ENCODE results near the gene FAM222A.

DNA sequence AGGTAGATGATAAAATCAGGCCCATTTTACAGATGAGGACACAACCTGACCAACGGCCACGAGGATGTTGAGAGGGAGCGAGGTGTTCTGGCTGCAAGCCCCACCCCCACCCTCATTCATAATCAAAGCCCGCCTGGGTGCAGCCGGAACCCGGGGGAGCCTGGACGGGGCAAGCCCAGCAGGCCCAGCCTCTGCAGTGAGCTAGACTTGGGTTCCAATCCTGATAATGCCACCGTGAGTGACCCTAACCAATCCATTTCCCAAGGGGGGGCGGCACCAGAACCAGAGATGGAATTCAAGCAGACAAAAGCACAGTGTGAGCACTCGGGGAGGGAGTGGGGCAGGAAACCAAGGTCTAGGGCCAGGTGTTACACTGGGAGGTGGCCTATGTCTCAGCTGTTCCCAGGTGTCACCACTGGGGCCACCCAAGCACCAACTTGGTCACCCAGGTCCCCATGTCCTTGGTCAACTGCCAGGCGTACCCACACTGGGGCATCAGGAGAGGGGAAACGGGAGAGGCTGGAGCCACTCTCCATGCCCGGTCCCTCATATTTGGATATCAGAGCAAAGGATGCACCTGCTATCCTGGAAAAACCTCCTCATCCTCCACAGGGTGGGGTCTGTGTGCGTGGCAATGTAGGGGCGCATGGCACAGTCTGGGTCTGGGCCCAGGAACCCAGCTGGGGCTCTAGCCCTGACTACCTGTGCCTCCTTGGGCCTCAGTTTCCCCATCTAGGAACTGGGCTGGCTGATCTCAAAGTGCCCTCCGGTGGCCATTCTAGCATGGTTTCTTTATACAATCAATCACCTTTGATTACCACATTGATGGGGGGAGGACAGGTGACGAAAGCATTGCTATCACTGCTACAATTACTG, 58.4 kb downstream of the FAM222A start:
- TF ChIP-seq, protein P1, sequence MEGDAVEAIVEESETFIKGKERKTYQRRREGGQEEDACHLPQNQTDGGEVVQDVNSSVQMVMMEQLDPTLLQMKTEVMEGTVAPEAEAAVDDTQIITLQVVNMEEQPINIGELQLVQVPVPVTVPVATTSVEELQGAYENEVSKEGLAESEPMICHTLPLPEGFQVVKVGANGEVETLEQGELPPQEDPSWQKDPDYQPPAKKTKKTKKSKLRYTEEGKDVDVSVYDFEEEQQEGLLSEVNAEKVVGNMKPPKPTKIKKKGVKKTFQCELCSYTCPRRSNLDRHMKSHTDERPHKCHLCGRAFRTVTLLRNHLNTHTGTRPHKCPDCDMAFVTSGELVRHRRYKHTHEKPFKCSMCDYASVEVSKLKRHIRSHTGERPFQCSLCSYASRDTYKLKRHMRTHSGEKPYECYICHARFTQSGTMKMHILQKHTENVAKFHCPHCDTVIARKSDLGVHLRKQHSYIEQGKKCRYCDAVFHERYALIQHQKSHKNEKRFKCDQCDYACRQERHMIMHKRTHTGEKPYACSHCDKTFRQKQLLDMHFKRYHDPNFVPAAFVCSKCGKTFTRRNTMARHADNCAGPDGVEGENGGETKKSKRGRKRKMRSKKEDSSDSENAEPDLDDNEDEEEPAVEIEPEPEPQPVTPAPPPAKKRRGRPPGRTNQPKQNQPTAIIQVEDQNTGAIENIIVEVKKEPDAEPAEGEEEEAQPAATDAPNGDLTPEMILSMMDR (IDR thresholded peaks at IDR 0.05) = no peak
- TF ChIP-seq POLR2A (IDR thresholded peaks at IDR 0.05) (no peak), POLR2AphosphoS5 (IDR thresholded peaks at IDR 0.05) (no peak), EP300 (IDR thresholded peaks at IDR 0.05; ENCODE audit: low read depth) (no peak)
